NOMO-1 treated with dmso at 0.1 percent for 144 hours (cell line): Measurements from ENCODE around the gene ATP6V1B1.
"Not testable (repeated sequence)": the region's sequence is repeated elsewhere in the genome, so short reads cannot be mapped to it uniquely, and the experiment has no call there.

Experiments
- DNase-seq: peaks from one replicate; lab custom pipeline; 2025; ENCODE audit not compliant: unreplicated experiment; lab: John Stamatoyannopoulos, UW

The ATP6V1B1 gene

GRCh38 chr2:70987386-70987785, 51.7 kb downstream of the ATP6V1B1 start:
- DNase-seq = no peak

GRCh38 chr2:70988151-70988550, 52.5 kb downstream of the ATP6V1B1 start:
- no peak for DNase-seq

GRCh38 chr2:70988726-70989648, 53.3 kb downstream of the ATP6V1B1 start:
- no peak for DNase-seq

DNA sequence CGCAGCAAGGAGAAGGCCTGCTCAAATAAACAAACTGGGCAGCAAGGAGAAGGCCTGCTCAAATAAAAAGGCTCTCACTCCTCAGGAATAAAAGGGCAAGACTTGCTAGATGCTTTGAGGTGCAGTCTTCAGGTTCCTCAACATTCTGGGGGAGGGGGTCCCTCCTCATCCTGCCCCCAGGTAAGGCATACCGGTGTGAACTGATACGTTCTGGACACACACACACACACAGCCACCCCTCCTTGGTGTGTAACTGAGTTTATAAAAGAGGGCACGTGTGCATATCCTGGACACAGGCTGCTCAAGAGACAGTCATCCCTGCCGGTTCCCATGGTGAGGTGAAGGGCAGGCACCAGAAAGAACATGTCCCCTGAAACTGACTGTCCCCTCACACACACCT, 54.5 kb downstream of the ATP6V1B1 start:
- no peak for DNase-seq

DNA sequence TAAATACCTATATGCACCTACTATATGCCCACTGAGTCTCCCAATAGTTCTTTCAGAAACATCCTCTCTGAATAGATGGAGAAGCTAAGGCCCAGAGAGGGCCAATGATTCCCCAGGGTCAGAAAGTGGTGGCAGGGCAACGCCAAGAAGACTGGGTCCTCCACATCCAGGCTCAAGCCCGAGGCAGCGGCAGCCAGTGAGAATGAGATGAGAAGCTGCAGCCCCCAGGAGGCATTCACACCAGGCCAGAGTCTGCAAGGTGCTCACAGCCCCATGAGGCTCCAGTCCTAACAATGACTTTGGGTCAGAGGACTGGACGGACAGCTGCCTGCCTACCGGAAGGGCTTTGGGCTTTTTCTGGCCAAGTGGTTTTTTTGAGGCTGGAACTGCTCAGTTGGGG, 55.4 kb downstream of the ATP6V1B1 start:
- no peak for DNase-seq

DNA sequence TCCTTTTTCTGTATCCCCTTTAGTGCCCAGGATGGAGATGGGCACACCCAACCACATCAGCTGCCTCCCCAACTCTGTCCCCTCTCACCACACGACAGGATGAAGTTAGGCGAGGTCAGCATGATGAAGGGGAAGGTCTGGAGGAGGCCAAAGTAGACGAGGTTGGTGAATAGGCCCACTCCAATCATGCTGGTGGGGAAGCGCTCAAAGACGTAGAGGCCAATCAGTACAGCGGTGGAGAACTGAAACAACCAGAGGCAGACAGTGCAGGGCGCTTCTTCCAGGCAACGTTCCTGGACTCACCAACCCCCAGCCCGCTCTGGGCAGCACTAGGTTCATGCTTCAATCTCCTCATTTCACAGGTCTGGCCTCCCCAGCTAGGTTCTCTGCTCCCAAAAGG, 56.0 kb downstream of the ATP6V1B1 start:
- no peak for DNase-seq

- DNase-seq = no peak
Measured at GRCh38 chr2:70992945-70993853, 57.5 kb downstream of the ATP6V1B1 start.

- no peak for DNase-seq
Measured at GRCh38 chr2:70994009-70994698, 58.5 kb downstream of the ATP6V1B1 start.

DNA sequence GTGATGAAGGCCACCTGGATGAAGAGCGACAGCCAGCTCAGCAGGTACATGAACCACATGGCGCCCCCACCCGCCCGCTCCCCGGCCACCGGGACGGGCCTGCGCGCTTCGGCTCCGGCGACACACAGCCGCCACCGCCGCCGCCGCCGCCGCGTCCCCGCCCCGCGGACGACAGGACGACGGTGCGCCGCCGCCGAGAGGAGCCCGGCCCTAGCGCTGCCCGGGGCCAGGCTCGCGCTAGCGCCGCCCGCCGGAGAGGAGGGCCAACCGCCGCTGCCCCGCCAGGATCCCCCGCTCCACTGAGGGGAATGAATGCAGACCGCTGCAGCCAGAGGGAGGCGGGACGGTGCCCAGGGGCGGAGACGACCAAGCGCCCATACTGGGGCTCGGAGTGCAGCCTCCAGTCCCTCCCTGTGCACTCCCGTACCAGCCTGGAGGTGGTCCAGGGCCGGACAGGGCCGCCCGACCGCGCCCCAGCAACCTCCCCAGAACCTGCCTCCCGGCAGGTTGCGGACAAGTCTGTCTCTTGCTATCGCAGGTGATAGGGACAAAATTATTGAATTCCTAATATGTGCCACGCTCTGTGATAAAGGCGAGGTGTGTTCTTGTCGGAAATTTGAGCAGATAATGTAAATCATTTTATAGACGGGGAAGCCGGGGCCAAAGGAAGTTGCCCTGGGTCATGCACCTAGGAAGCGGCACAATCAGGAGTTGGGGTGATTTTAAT, 59.2 kb downstream of the ATP6V1B1 start, which contains the start of gene TEX261:
TSS of gene TEX261 (minus strand) at position 175 of the 727 bp plus-strand sequence. CDS start at position 59, 116 bp downstream.
- DNase-seq = peak; percentile 83

- no peak for DNase-seq
Measured at GRCh38 chr2:70995426-70995729, 59.7 kb downstream of the ATP6V1B1 start.

GRCh38 chr2:70998885-70999284, 63.2 kb downstream of the ATP6V1B1 start:
- not testable (repeated sequence) for DNase-seq

DNA sequence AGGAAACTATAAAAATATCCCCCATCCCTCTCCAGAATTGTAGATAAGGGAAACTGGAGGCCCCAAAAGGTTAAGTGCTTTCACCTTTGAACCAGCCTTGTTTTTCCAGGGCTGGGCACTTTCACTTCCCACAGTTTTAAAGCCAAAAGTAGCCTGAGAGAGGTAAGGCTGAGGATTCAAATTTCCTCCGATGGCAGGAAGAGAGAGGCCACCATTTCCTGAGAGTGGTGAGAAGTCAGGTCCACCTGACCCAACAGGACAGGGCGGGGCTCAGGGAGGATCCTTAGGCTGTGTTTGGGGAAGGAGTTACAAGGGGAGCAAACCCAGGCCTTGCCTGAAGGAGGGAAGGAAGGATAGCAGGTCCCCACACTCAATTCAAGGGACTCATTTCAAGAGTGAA, 63.7 kb downstream of the ATP6V1B1 start:
- DNase-seq = no peak

DNA sequence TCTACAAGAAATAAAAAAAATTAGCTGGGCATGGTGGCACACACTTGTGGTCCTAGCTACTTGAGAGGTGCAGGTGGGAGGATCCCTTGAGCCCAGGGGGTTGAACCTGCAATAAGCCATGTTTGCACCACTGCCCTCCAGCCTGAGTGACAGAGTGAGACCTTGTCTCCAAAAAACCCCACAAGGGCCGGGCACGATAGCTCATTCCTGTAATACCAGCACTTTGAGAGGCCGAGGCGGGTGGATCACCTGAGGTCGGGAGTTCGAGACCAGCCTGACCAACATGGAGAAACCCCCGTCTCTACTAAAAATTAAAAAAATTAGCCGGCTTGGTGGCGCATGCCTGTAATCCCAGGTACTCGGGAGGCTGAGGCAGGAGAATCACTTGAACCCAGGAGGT, 64.2 kb downstream of the ATP6V1B1 start:
- DNase-seq = not testable (repeated sequence)

DNA sequence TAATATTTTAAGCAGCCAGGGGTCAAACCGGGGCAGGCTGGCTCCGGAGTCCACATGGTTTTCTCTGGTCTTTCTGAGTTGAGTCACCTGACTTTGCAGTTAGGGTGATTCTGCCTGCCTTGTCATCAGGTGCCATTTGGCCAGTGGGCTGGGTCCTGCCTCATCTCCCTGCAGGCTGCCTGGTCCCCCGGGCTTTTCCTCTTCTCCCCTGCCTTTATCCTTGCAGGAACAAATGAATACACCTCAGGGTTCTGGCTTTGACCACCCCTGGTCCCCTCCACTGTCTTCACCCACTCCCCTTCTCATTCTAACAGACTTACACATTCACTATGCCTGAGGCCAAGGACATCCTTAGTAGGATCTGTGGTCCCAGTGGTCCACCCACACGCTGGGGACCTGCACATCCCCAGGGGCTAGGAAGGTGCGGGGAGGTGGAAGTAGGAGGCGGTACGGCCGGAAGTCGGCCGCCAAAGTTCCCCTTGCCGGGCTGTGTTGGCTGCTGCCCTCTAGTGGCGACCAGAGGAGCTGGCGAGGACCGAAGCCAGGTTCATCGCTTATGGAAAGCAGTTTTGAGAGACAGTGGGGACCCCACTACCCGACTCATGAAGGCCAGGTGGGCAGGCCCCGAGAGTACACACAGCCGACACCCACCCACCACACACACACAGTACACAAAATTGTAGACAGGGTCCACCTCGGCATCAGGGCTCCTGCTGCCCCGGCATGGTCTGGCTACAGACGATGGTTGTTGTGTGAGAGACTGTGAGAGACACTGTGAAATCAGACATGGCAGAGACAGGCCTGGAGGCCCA, 65.3 kb downstream of the ATP6V1B1 start:
- DNase-seq = peak; percentile 48

DNA sequence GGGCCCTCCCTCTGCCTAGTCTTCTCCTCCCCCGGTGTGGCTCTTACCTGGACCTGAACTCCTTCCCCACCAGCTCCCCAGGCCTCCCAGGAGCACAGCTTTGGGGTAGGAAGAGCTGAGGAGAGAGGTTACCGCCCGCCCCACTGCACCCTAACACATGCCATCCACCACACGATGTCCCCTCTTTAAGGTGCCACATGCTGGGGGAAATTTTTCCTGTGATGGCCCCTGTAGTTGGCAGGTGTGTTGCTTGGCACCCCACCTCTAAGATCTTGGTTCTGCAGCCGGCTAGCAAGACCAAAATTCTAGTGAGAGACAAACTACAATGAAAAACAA, 65.9 kb downstream of the ATP6V1B1 start:
- no peak for DNase-seq

DNA sequence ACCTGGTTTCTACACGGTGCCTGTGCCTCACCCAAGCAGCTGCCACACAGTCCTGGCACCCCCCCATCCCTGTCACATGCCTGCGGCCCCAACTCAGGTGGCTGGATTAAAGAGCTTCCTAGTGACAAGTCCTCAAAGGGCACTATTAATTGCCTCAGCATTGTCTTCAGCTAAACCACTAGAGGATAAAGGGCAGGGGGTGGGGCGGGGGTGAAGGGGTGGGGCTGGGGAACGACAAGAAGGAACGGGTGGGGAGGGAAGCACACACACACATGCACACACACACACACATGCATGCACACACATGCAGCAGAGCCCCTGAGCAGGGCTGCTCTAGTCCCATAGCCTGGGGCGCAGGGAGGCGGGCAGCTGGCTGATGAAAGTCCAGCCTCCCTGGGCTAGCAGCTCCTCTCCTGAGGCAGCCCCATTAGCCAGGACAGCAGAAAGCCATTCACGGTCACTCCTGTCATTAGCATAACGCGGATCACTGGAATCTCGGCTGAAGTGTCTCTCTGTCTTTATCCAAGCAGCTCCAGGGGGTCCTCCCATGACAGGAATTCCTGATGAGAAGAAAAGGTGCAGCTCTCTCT, 66.4 kb downstream of the ATP6V1B1 start:
- no peak for DNase-seq

DNA sequence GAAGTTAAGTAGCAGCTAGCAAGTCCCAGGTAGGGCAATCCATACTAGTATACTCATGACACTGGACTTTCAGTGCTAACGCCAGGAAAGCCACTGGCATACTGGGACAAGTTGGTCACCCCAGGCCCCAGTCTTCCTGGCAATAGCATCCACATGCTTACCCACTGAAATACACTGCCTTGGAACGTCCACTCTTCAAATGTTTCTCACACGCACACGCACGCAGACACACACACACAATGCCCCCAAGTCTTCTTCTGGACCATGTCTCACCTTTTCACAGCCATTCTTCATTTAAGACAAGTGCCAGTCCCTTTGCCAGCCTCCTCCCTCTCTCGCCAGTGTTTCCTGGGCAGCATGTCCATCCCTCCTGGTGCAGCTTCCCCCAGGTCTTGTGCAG, 67.7 kb downstream of the ATP6V1B1 start:
- DNase-seq = no peak

DNA sequence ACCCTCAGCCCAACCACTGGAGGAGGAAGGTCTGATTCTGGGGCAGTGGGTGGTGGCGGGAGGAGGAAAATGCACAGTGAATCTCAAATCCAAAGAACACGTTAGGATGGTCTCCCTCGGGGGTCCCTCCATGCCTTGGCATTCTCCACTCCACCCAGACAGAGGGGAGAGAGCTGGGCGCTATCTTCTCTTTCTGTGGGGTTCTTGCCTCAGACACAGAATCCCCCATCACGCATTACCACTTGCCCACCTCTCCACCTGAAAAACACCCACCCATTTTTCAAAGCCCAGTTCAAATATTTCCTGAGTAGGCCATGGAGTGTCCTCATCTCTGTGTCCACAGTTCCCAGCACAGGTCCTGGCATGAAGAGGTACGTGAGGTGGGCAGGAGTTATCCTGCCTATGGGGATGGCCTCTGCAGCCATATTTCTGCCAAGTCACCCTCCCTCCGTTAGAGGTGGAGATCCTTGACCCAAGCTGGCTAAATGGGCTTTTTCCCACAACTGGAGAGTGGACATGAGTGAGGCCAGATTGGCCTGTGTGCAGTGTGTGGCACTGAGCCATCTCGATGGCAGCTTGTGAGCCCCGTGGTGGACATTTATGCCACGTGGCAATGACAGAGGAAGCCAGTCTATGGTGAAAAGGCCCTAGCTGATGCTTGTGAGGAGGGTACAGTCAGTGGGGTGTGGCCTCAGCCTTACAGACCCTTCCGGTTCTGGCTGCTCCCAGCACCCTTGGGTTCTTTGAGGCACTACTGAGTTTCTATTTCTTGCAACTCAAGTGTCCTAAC, 68.5 kb downstream of the ATP6V1B1 start:
- DNase-seq = no peak

DNA sequence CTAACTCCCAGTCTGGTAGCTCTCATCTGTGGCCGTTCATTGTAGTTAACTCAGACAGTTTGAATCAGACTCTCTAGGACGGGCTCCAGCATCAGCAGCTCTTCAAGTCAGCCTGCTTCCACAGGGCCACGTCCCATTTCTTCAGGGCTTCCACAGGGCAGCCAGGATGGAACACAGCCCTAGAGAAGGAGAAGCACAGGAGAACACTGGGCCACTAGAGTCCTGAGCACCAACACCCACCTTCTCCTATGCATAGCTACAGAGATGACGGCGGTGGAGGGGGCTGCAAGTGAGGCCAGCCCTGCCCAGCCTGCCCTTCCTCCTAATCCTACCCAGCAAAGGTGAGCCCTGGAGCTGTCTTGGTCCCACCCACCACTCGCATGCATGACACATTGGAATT, 69.2 kb downstream of the ATP6V1B1 start:
- DNase-seq = no peak
